D341Med (cell line): ENCODE measurements around the gene POLE4.

Experiments
- DNase-seq: peaks from one replicate; pipeline ENCODE4 v3.0.0; 2012; ENCODE audit warnings: low spot score

POLE4 gene

DNA sequence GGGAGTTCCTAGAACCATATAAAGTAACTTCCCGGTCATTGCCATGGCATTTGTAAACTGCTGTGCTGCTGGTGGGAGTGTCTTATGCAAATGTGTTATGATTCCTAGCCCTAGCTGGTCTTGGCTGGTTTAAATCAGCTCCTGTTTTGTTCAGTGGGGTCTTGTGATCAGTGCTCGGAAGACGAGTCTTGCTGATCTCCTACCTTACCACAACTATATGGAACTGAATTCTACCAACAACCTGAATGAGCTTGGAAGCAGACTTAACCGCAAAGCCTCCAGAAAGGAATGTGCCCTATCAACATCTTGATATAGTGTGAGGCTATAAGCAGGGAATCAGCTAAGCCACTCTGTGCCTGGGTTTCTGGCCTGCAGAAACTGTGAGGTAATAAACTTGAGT, 33.5 kb downstream of the POLE4 start:
- DNase-seq, result no peak

DNA sequence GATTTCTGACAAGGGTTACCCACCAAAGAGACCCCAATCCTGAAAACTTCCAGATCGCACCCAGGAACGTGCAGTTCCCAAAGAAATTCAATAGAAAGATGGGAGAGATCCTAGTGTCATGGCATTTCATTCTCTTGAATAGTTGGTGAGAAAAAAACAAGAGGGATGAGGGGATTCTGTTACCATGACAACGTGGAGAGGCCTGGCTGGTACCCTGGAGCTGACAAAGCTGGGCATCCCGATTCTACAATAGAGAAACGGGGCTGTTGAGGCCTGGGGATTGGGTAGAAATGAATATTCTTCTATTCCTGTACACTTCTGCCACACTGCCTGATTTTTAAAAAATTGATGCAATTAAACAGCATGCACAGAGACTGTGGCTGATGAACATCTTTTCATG, 41.0 kb downstream of the POLE4 start:
- DNase-seq, result no peak

DNA sequence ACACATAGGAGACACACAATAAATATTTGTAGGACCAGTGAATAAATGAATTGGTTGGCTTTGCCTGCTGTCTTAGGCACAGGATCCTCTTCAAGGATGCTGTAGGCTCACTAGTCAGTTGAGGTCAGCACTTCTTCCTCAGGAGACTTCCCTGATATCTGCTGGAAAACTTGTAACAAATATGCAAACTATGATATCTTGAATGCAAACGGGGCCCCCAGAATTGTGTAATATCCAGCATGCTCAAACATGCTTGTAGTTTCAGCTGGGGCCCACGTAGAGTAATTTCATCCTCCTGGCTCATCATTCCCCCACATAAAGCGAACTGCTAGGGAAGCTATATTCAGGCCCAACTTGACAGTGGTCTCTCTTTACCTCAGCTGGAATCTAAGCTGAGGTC, 43.6 kb downstream of the POLE4 start:
- DNase-seq, result no peak

DNA sequence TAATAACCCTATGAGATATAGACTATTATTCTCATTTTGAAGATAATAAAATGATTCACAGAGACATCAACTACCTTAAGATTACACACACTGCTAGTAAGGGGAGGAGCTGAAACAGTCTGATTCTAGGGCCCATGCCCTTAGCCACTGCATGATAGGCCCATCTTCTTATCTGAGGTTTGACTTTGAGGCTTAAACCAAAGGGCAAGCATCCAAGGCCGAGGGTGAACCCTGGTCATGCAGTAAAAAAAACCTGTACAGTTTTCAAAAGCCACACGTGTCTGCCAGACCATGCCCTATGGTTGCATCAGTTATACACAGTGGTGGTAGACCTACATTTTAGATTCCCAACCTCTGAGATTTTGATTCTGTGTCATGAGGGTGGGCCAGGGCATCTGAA, 44.8 kb downstream of the POLE4 start:
- no peak for DNase-seq

DNA sequence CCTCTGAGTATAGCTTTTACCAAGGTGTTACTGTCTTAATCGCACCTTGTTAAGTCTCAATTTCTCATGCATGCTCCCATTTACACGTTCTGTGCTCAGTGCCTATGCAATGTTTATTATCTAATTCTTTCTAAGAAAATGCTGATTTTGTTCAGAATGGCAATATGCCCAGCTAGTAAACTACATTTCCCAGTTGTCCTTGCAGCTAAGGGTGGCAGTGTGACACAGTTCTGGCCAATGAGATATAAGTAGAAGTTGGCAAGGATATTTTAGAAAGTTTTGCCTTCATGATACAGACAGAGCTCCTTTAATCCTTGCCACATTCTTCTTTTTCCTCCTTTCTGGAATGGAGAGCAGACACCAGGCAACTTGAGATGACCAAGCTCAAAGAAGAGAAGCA, 45.3 kb downstream of the POLE4 start:
- no peak for DNase-seq

DNA sequence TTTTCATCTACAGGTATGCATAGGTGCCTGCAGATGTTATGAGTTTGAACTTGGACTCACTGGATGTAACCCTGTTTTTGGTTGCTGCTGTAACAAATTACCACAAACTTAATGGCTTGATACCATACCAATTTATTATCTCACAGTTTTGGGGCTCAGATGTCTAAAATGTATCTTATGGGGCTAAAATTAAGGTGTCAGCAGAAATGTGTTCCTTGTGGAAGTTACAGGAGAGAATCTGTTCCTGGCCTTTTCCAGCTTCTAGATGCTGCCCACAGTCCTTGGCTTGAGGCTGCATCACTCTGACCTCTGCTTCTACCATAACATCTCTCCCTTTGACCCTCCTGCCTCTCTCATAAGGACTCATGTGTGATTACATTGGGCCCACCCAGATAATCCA, 47.6 kb downstream of the POLE4 start:
- DNase-seq, result no peak

DNA sequence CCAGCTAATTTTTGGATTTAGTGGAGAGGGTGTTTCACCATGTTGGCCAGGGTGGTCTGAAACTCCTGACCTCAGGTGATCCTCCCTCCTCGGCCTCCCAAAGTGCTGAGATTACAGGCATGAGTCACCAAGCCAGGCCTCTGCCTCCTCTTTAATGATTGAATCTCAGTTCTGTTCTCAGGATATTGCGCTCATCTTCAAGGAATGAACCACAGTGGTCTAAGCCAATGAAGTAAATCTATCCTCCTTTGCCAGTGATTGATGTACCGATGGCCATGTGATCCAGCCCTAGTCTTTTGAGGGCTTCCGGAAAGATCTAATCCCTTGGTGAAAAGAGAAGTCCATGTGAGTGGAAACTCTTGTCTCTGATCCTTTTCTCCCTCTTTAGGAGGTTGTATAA, 48.6 kb downstream of the POLE4 start:
- DNase-seq, result no peak

DNA sequence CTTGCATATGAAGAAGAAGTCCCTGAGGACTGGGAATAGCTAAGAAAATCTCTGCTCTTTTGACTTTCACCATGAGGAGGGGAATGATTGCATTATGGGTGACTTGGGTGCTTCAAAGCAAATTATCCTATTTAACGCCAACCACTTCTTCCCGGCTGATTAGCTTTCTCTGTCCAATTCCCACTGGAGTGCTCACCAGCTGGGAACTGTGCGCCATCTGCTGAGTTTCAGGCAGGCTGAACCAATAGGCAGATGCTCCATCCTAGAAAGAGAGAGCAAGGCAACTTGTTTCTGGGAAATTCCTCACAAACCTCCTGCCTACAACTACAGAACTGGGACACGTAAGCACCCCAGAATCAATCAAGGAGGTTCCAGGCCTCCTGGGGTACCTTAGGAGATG, 49.4 kb downstream of the POLE4 start:
- peak; percentile 71 for DNase-seq

DNA sequence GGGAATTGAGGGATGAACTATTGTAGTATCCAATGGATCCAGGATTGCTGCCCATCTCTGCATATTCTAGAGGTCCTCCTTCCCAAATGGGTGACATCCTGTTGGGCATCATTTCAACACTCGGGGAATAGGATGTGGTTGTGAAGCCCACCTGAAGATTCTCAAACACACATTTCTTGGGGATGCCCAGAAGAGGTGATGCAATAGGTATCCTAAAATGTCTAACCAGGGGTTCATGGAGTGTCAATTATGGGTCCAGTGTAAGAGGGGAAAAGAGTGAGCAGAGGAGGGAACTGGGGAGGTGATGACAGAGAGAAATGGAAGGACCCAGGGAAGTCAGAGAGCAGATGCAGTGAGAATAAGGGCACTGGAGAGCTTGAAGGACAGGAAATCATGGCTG, 52.1 kb downstream of the POLE4 start:
- no peak for DNase-seq

DNA sequence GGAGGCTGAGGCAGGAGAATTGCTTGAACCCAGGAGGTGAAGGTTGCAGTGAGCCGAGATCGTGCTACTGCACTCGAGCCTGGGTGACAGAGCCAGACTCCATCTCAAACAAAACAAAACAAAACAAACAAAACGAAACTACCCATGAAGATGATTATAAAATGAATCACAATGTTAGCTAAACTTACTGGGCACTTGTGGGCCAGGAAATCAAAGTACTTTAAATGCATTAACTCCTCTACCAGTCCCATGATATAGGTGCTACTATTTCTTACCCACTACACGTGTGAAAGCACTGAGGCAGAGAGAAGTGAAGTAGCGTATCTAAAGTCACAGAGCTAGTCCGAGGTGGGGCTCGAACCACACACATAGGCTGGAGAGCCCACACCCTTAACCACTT, 53.6 kb downstream of the POLE4 start:
- no peak for DNase-seq

DNA sequence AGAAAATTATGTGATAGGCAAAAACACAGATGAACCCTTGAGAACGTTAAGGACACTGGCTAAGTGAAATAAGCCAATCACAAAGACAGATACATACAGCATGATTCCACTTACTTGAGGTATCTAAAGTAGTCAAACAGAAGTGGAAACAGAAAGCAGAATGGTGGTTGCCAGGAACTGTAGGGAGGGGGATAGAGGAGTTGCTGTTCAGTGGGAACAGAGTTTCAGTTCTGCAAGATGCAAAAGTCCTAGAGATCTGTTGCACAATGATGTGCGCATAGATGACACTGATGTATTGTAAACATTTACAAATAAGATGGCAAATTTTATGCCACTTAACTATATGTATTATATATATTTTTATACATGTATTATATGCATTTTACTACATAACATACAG, 59.7 kb downstream of the POLE4 start:
- DNase-seq, result no peak
